Glutamatergic neuron (in vitro differentiated cells): Measurements from ENCODE around the gene CPN2. TPM values are rescaled to one million over a fixed set of nuclear protein-coding genes. Genes with fewer than 3 reads are reported as not detected.

ENCODE experiments used
- DNase-seq: peaks from one replicate; pipeline ENCODE4 v3.0.0; 2022
- H3K27ac Mint-ChIP-seq: one replicate; pipeline ENCODE4 v1.8.0; 2020; ENCODE audit warnings: mild to moderate bottlenecking, mixed read lengths, inconsistent platforms; ENCODE audit not compliant: unreplicated experiment
- H3K27me3 Mint-ChIP-seq: one replicate; pipeline ENCODE4 v1.8.0; 2020; ENCODE audit warnings: mild to moderate bottlenecking, moderate library complexity, mixed read lengths, inconsistent platforms; ENCODE audit not compliant: unreplicated experiment
- H3K36me3 Mint-ChIP-seq: one replicate; pipeline ENCODE4 v1.8.0; 2020; ENCODE audit warnings: mild to moderate bottlenecking, mixed read lengths, inconsistent platforms; ENCODE audit not compliant: unreplicated experiment
- H3K4me1 Mint-ChIP-seq: one replicate; pipeline ENCODE4 v1.8.0; 2020; ENCODE audit warnings: mild to moderate bottlenecking, low read depth, mixed read lengths, inconsistent platforms; ENCODE audit not compliant: unreplicated experiment
- H3K4me3 Mint-ChIP-seq: one replicate; pipeline ENCODE4 v1.8.0; 2020; ENCODE audit warnings: mild to moderate bottlenecking, mixed read lengths, inconsistent platforms; ENCODE audit not compliant: unreplicated experiment
- H3K9me3 Mint-ChIP-seq: one replicate; pipeline ENCODE4 v1.8.0; 2020; ENCODE audit warnings: mild to moderate bottlenecking, moderate library complexity, mixed read lengths, inconsistent platforms; ENCODE audit not compliant: unreplicated experiment
- total RNA-seq: library from RNA; stranded (reverse); fragmentation: NEBNext Ultra II Directional; extraction: Animal tissue kit (Norgen Biotek cat#: 25700); gene quantifications from one replicate; pipeline ENCODE4 v1.2.1, GENCODE V29; 2021; ENCODE audit not compliant: unreplicated experiment
- TF ChIP-seq, protein P1 (sequence below): fragments of 200-600 bp; sonication (generic); IDR thresholded peaks from one replicate; pipeline ENCODE4 v1.5.0; 2021; ENCODE audit not compliant: partially characterized antibody, unreplicated experiment

The CPN2 gene
- total RNA-seq, 1 donor from 2014 or later = not detected

DNA sequence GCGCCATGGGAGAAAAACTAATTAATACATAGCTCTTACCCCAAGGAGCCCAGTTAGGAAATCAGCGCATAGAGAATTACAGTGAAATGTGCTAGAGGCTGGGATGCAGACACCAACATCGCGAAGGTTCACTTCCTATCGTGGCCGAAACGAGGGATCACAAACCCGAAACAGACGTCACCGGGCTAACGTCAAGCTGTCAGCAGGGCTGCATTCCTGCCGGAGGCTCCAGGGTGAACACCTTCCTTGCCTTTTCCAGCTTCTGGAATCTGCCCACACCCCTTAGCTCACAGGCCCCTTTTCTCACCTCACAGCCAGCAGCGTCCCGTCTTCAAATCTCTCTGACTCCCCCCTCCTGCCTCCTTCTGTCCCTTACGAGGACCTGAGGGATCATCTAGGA, 34.9 kb upstream of the CPN2 start:
- Mint-ChIP-seq H3K27ac (no peak overlapping the region), H3K4me1 (peaks cover 4% of the 10 kb centered on the region), H3K4me3 (no peak overlapping the region), H3K27me3 (peaks cover 8% of the 10 kb centered on the region), H3K36me3 (peaks cover 13% of the 10 kb centered on the region), H3K9me3 (peaks cover 6% of the 10 kb centered on the region)
- DNase-seq = no peak
- TF ChIP-seq, protein P1, sequence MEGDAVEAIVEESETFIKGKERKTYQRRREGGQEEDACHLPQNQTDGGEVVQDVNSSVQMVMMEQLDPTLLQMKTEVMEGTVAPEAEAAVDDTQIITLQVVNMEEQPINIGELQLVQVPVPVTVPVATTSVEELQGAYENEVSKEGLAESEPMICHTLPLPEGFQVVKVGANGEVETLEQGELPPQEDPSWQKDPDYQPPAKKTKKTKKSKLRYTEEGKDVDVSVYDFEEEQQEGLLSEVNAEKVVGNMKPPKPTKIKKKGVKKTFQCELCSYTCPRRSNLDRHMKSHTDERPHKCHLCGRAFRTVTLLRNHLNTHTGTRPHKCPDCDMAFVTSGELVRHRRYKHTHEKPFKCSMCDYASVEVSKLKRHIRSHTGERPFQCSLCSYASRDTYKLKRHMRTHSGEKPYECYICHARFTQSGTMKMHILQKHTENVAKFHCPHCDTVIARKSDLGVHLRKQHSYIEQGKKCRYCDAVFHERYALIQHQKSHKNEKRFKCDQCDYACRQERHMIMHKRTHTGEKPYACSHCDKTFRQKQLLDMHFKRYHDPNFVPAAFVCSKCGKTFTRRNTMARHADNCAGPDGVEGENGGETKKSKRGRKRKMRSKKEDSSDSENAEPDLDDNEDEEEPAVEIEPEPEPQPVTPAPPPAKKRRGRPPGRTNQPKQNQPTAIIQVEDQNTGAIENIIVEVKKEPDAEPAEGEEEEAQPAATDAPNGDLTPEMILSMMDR = no peak

- Mint-ChIP-seq H3K4me3 (no peak overlapping the region), H3K27me3 (peaks cover 8% of the 10 kb centered on the region), H3K36me3 (no peaks in the 10 kb centered on the region), H3K9me3 (no peaks in the 10 kb centered on the region), H3K4me1 (peaks cover 9% of the 10 kb centered on the region), H3K27ac (no peak overlapping the region)
- TF ChIP-seq, protein P1 = no peak
- no peak for DNase-seq
Measured at GRCh38 chr3:194384569-194385001, 33.5 kb upstream of the CPN2 start.

- no peak for DNase-seq
- Mint-ChIP-seq H3K36me3 (no peaks in the 10 kb centered on the region), H3K27me3 (peaks cover 8% of the 10 kb centered on the region)
Measured at GRCh38 chr3:194384156-194384555, 33.0 kb upstream of the CPN2 start.

DNA sequence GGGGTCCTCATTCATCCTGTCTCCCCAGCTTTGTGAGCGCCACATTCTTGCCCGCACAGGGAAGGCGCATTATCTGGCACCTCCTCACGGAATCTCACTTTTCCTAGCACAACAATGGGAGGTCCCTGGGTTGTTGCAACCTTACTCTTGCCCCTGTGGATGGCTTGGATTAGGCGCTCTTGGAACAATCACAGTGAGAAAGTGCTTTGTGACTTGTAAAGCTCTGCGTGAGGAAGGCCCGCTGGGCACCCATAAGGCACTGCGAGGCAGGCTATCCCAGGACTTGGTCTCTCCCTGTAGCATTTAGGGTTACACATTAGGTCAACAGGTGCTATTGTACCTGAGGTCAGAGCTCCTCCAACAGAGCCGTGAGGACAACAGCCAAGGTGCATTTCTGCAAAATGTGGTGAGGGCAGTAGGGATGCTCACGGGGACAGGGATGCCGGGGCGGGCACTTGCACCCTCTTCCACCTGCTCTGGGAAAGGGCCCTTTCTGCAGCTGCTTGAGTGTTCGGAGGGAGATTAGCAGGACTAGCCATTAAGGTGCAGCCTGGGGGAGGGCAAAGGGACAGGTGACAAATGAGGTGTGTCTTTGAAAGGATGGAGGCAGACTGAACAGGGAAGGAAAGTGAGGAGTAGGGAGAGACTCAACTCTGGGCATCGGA, 32.3 kb upstream of the CPN2 start:
- no peaks in the 10 kb centered on the region for H3K9me3 Mint-ChIP-seq
- no peak overlapping the region for H3K27ac Mint-ChIP-seq
- peaks cover 9% of the 10 kb centered on the region for H3K4me1 Mint-ChIP-seq
- no peak overlapping the region for H3K4me3 Mint-ChIP-seq
- TF ChIP-seq, protein P1 = no peak
- DNase-seq = no peak
- peaks cover 8% of the 10 kb centered on the region for H3K27me3 Mint-ChIP-seq
- H3K36me3 Mint-ChIP-seq = no peaks in the 10 kb centered on the region

More at GRCh38 chr3:194384156-194384555, 33.0 kb upstream of the CPN2 start:
- TF ChIP-seq, protein P1 = no peak
- H3K4me3 Mint-ChIP-seq = no peak overlapping the region
- no peaks in the 10 kb centered on the region for H3K9me3 Mint-ChIP-seq
- H3K27ac Mint-ChIP-seq = no peak overlapping the region
- peaks cover 9% of the 10 kb centered on the region for H3K4me1 Mint-ChIP-seq

- Mint-ChIP-seq H3K27me3 (peaks cover 8% of the 10 kb centered on the region), H3K9me3 (no peaks in the 10 kb centered on the region), H3K4me1 (peaks cover 9% of the 10 kb centered on the region), H3K36me3 (no peaks in the 10 kb centered on the region), H3K4me3 (no peak overlapping the region), H3K27ac (no peak overlapping the region)
- no peak for DNase-seq
- TF ChIP-seq, protein P1 = no peak
Measured at GRCh38 chr3:194382892-194383223, 31.7 kb upstream of the CPN2 start.
